HG03460 (cell line): ENCODE results near the gene TMEM255B.
"Not testable (repeated sequence)": the region's sequence is repeated elsewhere in the genome, so short reads cannot be mapped to it uniquely, and the experiment has no call there.

Experiments
- ATAC-seq: cut with Tn5 transposase; IDR thresholded peaks from one replicate; pipeline ENCODE4 v1.9.1; 2021; ENCODE audit not compliant: unreplicated experiment

Gene TMEM255B

GRCh38 chr13:113815151-113816058 lies 56.4 kb downstream of the TMEM255B start:
- no peak for ATAC-seq

- ATAC-seq, result no peak
Observed at GRCh38 chr13:113816254-113816929, 57.4 kb downstream of the TMEM255B start.

DNA sequence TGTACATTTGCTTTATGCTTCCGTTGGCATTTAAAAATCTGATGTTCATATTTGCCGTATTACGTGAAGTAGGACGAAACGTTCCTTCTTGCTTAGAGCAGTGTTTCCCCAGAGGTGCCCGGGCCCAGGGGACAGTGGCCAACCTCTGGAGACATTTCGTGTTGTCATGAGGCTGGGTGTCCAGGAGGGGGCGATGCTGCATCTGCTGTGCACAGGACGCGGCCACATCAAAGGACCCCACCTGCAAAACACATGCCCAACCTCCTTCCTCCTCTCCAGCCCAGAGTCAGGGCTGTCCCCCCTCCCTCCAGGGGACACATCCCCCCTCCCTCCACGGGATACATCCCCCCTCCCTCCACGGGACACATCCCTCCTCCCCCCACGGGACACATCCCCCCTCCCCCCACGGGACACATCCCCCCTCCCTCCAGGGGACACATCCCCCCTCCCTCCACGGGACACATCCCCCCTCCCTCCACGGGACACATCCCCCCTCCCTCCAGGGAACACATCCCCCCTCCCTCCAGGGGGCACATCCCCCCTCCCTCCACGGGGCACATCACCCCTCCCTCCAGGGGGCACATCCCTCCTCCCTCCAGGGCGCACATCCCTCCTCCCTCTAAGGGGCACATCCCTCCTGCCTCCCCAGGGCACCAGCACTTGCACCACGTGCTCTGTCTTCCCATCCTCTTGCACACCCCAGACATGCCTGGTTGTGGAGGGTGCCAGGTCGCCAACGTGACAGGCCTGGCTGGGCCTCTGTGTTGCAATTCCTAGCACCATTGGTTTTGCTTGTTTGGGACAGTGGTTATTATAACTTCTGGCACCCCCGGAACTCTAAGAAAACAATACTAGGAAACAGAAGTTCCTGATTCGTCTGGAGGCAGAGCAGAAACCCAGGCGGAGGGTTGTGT lies 58.2 kb downstream of the TMEM255B start:
- ATAC-seq, result no peak

DNA sequence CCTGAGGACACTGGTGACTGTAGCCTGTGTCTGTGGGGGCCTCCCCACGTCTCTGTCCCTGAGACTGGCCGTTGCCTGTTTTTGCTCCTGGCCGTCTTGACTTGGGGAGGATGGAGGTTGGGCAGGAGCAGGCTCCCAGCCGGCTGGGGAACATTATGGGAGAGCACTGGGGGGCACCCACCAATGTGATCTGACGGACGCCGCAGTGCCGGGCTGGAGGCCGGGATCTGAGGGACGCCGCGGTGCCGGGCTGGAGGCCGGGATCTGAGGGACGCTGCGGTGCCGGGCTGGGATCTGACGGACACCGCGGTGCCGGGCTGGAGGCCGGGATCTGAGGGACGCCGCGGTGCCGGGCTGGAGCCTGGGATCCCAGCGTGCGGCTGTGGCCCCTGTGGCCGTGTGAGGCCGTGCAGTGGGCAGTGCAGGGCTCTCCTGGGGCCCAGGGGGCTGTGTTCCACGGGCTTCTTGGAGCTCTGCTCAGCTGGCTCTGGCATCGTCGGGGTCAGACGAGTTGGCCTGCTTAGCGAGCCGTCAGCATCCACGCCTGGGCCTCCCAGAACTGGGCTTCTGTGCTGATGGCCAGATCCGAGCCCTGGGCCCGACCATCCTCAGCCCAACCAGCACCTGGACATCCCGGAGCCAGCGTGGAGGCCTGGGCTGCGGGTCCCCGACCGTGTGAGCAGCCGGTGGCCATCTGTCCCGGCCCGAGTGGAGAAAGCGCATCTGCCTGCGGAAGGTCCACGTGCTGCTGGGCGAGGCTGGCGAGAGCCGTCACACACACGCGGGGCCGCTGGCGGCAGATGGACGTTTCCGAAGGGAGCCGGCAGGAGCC lies 59.0 kb downstream of the TMEM255B start:
- ATAC-seq, result no peak

- no peak for ATAC-seq
Observed at GRCh38 chr13:113818700-113819295, 59.8 kb downstream of the TMEM255B start.

- ATAC-seq, result no peak
Observed at GRCh38 chr13:113819341-113819730, 60.3 kb downstream of the TMEM255B start.

- no peak for ATAC-seq
Observed at GRCh38 chr13:113819731-113820715, 61.0 kb downstream of the TMEM255B start.

DNA sequence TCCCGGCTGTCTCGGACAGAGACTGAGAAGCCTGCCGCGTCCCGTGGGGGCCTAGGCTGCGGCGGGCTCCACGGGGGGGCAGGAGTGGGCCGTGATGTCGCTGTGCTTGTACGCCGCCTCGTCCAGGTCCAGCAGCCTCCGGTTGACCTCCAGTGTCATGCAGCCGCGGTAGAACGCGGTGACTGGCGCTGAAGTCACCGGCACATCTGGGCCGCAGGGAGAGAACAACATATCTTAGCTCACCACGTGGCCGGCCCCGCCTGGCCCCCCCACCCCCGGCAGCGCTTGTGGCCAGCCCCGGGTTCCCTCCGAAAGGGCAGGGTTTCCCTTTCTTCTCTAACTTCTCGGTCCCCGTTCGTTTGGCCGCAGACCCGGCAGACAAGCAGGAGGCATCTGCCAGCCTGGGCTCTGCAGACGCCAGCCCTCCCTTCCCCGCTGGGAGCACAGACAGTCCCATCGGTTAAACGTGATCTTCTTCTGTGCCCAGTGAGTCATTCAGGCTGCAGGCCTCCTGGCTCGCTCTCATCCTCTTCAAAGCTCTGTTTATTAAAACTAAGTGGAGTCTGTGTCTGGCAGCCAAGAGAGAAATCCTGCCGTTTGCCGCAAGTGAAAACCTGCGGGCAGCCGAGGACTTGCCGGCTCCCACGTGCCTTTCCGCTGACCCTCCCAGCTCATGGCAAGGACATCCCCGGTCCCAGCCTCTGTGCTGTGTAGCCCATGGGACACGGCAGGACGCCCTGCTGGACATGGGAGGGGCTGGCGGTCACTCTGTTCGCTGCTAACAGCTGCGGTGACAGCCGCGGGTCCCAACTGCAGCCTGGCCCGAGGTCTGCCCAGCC lies 62.0 kb downstream of the TMEM255B start:
- no peak for ATAC-seq

GRCh38 chr13:113821847-113822246 lies 62.8 kb downstream of the TMEM255B start:
- no peak for ATAC-seq

- no peak for ATAC-seq
Observed at GRCh38 chr13:113822266-113822665, 63.2 kb downstream of the TMEM255B start.

- no peak for ATAC-seq
Observed at GRCh38 chr13:113822956-113823744, 64.1 kb downstream of the TMEM255B start.

GRCh38 chr13:113823771-113824170 lies 64.7 kb downstream of the TMEM255B start:
- no peak for ATAC-seq

GRCh38 chr13:113825841-113826240 lies 66.8 kb downstream of the TMEM255B start:
- no peak for ATAC-seq

DNA sequence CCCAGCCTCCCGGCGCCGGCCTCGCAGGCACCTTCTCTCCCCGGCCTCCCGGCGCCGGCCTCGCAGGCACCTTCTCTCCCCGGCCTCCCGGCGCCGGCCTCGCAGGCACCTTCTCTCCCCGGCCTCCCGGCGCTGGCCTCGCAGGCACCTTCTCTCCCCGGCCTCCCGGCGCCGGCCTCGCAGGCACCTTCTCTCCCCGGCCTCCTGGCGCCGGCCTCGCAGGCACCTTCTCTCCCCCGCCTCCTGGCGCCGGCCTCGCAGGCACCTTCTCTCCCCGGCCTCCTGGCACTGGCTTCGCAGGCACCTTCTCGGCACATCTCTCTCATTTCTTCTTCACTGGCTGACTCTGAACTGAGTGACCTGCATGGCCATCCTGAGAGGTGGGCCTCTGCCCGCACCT lies 67.4 kb downstream of the TMEM255B start:
- ATAC-seq, result not testable (repeated sequence)

DNA sequence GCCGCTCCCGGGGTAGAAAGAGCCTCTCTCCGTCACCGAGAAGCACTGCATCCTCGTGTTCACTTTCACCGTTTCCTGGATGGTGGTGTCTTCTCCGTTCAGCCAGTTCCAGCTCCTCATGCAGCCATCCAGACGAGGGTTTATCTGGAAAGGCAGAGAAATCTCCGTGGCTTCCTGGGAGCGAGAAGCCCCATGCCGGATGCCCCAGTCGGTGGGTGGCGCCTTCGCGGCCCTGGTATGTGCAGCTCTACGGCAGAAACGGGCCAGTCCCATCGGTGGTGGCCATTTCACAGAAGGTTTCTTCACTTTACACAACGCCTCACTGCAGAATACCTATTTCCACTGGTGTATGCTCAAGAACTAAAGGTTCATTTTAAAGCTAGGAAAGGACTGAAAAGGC lies 68.0 kb downstream of the TMEM255B start:
- no peak for ATAC-seq

- no peak for ATAC-seq
Observed at GRCh38 chr13:113828282-113828825, 69.3 kb downstream of the TMEM255B start.
